Neural progenitor cell (in vitro differentiated cells): ENCODE measurements around the gene MBTPS1.

Experiments used
- EZH2 ChIP-seq: fragments of 200-600 bp; sonication (generic); IDR thresholded peaks from 2 replicates; pipeline ENCODE4 v1.6.1; 2017; ENCODE audit warnings: antibody characterized with exemption, mild to moderate bottlenecking, moderate library complexity
- EZH2phosphoT487 ChIP-seq: fragments of 200-600 bp; sonication (generic); IDR thresholded peaks from 2 replicates; pipeline ENCODE4 v1.6.1; 2017; ENCODE audit warnings: antibody characterized with exemption
- TF ChIP-seq, protein P1 (sequence below): fragments of 200-600 bp; sonication (generic); IDR thresholded peaks from 2 replicates; pipeline ENCODE4 v1.5.1; 2017; ENCODE audit warnings: antibody characterized with exemption, mild to moderate bottlenecking

DNA sequence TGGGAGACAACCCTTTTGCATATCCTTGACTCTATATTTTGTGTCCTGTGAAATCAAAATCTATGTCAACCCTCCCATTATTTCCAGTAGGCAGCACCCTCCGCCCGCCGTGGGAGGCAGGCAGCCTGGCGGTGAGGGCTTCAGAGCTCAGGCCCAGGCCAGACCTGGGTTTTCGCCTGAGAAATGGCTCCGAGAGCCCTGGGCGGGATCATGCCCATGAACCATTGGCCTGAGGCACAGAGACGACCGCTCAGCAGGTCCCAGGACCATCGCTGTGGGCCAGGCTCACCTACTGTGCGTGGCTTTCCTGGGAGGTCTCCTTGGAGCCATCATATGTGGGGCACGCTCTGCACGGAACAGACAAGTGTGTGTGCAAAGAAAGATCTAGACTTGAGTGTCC is 67.9 kb downstream of the MBTPS1 start:
- TF ChIP-seq, protein P1, sequence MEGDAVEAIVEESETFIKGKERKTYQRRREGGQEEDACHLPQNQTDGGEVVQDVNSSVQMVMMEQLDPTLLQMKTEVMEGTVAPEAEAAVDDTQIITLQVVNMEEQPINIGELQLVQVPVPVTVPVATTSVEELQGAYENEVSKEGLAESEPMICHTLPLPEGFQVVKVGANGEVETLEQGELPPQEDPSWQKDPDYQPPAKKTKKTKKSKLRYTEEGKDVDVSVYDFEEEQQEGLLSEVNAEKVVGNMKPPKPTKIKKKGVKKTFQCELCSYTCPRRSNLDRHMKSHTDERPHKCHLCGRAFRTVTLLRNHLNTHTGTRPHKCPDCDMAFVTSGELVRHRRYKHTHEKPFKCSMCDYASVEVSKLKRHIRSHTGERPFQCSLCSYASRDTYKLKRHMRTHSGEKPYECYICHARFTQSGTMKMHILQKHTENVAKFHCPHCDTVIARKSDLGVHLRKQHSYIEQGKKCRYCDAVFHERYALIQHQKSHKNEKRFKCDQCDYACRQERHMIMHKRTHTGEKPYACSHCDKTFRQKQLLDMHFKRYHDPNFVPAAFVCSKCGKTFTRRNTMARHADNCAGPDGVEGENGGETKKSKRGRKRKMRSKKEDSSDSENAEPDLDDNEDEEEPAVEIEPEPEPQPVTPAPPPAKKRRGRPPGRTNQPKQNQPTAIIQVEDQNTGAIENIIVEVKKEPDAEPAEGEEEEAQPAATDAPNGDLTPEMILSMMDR: no peak
- TF ChIP-seq EZH2phosphoT487 (no peak), EZH2 (no peak)
